SIG-M5 (cell line): ENCODE measurements around the gene DDX28.

ENCODE experiments used
- DNase-seq: peaks from one replicate; lab custom pipeline; 2025; lab: John Stamatoyannopoulos, UW

The DDX28 gene, protein sequence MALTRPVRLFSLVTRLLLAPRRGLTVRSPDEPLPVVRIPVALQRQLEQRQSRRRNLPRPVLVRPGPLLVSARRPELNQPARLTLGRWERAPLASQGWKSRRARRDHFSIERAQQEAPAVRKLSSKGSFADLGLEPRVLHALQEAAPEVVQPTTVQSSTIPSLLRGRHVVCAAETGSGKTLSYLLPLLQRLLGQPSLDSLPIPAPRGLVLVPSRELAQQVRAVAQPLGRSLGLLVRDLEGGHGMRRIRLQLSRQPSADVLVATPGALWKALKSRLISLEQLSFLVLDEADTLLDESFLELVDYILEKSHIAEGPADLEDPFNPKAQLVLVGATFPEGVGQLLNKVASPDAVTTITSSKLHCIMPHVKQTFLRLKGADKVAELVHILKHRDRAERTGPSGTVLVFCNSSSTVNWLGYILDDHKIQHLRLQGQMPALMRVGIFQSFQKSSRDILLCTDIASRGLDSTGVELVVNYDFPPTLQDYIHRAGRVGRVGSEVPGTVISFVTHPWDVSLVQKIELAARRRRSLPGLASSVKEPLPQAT

DNA sequence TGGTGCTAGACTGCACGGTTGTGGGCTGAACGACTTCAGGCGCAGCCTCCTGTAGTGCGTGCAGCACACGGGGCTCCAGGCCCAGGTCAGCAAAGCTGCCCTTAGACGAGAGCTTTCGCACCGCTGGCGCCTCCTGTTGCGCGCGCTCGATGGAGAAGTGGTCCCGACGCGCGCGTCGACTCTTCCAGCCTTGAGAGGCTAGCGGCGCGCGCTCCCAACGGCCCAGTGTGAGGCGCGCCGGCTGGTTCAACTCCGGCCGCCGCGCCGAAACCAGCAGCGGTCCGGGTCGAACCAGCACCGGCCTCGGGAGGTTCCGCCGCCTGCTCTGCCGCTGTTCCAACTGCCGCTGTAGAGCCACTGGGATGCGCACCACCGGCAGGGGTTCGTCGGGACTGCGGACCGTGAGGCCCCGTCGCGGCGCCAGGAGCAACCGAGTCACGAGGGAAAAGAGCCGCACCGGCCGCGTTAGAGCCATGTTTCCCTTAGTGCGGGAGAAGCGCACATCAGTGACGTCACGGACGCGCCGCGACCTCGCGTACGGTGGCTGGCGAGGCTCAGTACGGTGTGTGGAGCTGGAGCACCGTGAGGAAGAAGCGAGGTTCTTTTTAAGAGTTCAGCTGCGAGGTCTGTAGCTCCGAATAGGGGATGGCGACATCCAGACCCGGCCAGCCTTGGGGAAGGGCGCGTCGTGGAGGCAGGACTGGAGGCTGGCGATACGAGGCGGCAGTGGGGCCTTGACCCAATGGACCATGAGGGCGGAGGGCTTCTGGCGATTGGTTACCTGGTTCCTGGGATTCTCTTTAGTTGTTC lies at the start of gene DDX28, which contains the start of gene DUS2:
TSS of gene DDX28 (minus strand) at position 505 of the 810 bp plus-strand sequence. CDS start at position 475, 30 bp downstream.
TSS of gene DUS2 (plus strand) at position 557 of the 810 bp plus-strand sequence. CDS start 14,740 bp downstream, outside the sequence.
- DNase-seq, result peak; percentile 46

DNA sequence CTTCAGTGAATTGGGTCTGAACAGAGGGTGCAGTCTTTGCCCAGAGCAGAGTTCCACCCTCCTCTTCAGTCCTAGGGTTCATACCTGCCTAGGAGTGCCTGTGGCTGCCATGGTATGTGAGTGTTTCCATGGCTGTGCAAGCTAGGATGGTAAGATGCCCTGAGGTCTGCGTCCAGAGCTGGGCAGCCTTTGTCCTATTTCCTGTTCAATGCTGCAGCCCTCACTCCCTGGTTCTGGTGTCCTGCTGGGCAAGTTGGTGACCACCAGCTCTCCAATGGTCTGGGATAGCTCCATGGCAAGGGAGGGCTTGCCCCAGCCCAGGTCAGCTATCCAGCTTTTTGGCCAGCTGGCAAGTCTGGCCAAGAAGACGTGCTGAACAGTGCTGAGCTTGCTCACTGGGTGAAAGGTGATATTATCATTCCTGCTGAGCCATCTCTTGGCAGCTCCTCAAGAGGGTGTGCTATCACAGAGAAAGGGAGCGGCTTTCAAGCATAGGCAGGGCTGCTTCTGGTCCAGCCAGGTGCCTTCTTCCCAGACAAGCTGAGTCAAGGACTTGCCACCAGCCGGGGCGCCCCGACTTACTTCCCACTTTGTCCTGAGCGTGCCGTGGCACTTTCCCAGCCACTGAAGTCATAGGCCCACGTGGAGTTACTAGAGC lies 49.1 kb upstream of the DDX28 start:
- DNase-seq, result no peak

DNA sequence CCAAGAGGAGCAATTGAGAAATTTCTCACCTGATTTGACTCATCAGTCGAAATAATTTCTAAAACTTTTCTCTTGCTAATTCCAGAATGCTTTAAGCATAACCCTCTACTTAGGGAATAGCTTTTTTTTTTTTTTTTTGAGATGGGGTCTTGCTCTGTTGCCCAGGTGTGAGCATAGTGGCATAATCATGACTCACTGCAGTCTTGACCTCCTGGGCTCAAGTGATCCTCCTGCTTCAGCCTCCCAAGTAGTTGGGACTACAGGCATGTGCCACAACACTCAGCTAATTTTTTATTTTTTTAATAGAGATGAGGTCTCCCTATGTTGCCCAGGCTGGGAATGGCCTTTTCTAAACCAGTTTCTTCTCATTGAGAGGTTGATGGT lies 48.5 kb upstream of the DDX28 start:
- DNase-seq, result no peak

DNA sequence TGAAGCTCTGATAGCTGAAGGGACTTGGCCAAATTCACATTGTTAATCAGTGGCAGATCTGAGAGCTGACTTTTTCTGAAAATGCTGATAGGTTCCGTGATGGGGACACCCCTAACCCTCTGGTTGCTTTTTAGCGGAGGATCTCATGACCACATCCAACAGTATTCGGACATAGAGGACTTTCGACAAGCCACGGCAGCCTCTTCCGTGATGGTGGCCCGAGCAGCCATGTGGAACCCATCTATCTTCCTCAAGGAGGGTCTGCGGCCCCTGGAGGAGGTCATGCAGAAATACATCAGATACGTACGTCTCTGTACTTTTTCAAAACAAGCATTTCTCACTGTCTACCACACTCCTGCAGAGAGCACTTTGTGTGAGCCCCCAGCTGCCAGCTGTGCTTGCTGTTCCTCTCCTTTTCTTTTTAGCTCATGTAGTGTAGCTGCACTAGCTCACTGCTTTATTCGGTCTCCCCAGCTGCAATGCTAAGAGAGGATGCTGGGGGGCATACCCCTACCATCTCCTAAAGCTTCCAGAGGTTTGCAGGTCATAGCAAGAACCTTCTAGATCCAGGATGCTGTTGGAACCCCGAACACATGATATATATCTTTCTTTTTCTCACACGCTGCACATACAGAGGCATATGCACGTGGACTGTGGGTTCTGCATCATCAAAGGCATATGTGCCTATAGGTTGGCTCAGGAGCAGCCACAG lies 47.9 kb upstream of the DDX28 start:
- DNase-seq, result no peak

DNA sequence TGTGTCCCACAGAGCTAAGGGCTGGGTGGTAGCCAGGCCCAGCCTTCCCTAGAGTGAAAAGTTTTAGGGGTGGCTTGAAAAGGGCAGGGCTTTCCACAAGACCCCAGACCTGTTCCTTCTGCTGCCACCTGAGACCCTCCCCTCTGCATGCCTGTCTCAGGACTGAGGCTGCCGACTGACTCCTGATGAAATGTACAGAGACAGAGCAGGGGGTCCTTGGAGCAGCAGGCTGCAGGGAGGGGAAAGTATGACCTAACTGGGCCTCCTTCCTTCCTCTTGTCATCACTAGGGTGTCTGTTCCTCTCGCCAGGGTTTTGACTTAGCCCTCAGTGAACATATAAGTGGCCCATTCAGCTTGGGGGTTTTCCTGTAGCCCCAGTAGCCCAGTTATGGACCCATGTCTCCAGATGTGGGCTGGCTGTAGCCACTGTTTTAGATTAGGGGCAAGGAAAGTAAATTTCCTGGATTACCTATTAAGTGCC lies 47.3 kb upstream of the DDX28 start:
- no peak for DNase-seq

DNA sequence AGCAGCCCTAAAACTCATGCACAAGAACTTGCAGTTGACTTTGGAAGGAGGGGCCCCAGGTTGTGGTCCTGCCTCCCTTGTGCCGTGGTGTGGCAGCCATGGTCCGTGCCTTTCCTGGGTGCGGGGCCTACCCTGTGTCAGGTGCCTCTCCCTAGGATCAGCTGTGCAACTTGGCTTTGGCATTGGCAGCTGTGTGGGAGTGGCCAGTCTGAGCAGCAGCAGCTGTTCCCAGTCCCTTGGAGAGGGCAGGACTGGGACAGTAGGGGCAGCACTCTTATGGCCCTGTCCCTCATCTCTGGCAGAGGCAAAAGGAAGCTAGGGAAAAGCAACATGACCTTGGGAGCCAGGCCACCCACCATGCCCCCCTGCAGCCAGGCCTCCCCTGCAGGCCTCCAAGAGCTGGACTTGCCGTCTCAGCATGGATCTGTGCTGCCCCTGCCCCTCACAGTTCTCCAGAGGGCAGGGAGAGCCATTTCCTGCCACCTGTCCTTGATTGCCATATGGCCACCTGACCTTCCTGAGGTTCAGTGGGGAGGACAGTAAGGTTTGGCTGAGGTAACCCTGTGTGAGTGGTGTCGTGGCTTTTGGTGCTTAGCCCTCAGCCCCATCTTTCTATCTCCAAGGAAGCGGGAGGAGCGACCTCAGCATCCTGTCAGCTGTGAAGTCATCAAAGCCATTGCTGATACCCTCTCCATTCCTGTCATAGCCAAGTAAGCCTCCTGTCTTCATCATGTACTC lies 46.6 kb upstream of the DDX28 start:
- no peak for DNase-seq

DNA sequence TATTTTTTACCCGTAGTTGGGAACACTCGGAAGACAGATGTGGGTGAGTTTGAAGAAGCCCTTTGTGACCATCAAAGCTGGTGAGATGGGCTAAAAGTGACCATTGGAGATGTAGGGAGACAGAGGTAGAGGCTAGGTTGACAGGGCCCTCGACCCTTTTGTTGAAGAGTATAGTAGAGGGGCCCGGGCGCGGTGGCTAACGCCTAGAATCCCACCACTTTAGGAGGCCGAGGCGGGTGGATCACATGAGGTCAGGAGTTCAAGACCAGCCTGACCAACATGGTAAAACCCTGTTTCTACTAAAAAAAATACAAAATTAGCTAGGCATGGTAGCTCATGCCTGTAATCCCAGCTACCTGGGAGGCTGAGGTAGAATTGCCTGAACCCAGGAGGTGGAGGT lies 45.9 kb upstream of the DDX28 start:
- DNase-seq, result no peak

DNA sequence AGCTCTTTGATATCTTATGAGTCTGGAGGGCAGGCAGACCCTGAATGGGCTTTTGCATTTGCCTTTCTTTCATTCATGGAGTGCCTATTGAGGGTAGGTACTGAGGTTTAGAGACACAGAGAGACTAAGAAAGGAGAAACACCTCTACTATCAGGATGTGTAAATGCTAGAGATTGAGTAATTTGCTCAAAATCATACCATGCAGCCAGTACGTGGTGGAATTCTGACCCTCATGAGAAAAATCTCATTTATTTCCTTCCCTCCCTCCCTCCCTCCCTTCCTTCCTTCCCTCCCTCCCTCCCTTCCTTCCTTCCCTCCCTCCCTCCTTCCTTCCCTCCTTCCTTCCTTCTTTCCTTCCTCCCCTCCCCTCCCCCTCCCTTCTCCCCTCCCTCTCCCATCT lies 43.7 kb upstream of the DDX28 start:
- no peak for DNase-seq

DNA sequence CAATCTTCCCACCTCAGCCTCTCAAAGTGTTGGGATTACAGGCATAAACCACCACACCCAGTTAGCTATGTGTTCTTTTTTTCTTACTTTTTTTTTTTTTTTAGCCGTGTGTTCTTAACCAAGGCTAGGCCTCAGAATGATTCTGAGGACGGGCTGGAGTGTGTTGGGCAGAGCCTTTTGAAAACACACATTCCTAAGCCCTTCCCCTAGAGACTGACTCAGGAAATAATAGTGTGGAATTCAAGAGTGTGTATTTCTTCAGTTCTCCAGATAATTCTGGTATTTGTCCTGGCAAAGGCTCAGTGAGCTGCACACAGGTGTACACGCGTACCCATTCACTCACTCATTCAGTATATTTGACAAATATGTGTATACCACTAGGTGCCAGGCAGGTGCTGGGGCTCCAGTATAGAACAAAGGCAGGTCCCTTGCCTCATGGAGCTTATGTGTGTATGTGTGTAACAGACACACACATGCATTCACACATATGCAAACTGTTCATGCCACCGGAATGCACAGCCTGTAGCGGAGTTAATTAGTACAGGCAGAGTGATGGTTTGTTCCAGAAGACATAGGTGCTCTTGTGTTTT lies 42.8 kb upstream of the DDX28 start:
- DNase-seq, result no peak

DNA sequence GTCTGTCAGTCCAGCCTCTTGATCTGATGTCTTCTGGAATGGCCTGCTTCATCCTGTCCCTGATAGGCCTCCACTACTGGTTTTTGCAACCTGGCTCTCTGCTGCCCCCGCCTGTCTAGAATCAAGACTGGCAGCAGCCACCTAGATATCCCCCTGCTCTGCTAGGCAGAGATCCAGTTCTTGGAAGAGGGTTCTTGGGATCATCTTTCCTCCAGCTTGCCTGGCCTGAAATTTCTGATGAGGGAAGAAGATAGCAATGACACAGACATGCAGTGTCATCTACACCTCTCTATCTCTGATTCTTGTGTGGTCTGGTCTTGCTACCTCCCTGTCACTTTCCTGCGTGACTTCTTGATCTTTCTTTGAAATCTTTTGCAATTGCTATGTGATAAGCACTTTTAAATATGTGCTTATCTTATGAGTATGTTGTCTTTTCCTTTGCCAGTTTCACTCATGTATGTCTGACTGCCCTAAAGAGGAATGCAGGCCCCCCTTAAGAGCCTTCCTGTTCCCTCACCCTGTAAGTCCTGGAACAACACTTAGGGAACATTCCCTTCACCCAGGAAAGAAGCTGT lies 41.8 kb upstream of the DDX28 start:
- no peak for DNase-seq

DNA sequence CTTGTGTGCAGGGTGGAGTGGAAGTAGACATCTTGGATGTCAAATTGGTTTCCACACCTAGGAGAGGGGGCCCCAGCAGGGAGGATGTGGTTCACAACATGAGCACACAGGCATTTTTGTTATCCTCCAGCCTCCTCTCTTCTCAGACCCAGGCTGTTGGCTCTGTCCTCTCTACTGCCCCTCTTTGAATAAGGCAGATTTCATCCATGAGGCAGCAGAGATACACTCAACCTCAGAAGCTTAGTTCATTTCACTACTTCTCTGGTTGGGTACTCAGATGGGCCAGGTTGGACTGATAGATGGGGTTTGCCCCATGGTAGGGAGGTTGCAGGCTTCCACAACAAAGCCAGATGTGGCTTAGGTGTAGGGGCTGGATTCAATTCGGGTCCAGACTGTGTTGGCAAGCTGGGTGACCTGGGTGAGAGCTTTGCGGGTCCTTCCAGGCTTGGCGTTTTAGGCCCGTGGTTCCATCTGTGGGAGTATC lies 39.9 kb upstream of the DDX28 start:
- no peak for DNase-seq

DNA sequence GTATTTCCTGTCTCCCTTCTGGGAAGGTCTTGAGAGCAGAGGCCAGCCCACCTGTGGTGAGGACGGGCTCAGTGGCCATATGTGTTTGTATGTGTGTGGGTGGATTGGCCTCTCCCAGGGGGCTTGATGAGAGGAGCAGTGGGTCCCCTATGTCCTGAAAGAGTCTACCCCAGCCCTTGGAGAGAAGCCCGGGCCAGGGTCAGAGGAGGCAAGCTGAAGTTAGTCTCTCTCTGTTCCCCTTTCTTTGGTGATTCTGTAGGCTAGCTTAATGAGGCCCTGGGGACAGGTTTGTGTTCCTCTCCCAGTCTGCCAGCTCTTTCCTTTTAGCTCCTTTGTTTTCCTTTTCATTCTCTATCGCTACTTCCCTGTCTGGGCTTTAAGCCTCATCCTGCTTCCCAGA lies 38.4 kb upstream of the DDX28 start:
- no peak for DNase-seq

DNA sequence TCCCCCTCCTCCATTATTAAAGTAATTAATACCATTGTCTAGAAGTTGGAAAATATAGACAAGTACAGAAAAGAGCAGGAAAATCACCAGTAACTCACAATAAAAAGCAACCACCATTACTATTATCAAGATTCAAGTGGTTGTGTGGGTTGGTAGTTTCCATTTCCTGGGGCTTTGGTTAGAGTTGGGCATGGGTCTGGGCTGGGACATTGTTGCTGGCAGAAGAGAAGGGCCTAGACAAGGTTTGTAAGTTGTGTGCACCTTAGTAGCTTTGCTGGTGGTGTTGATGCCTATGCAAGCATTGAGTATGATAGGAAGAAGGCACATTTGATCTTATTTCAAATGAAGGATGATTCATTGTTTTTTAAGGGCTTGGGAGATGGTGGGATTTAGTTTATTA lies 36.8 kb upstream of the DDX28 start:
- no peak for DNase-seq

DNA sequence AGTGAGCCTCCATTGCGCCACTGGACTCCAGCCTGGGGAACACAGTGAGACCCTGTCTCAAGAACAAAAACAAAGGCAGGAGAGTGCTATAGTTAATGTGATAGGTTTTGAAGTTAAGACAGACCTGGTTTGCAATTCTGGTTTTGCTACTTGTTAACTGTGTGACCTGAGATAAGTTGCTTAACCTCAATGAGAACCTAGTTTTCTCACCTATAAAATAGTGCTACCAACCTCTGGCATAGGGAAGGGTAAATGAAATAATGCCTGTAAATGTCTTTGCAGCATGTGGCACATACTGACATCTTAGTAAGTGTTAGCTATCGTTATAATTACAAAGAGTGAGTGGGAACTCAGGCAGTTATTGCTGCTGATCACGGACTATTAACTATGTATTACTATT lies 32.4 kb upstream of the DDX28 start:
- no peak for DNase-seq

DNA sequence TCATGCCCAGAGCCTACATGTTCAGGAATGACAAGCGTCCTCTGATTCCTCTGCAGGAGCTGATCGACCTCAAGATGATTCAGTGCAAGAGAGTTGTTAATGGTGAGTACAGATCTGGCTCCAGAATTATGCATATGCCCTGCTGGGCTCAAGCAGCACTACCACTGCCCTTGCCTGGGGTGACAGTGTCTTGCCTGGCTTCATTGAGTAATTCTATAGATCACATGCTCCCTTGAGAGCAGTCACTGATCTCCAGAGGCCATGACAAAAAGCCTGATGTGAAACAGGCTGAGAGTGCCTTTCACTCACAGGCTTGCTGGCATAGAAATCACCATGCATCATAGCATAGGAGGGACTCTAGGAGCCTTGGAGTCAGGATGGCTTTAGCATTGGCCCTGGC lies 26.4 kb upstream of the DDX28 start:
- DNase-seq, result no peak

DNA sequence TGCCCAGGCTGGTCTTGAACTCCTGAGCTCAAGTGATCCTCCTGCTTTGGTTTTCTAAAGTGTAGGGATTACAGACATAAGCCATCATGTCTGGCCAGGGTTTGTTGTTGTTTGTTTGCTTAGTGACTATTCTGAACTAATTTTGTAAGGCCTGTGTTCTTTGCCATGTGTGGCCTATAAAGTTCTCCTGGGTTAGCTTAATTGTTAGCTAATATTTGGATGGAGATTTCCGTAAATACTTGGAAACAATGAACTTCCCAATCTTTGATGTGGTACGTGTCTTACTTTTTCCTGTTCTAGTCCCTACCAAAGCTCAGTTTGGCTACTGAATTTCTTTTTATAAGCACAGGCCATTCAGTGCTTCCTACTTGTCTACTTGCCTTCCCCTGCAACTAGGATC lies 25.0 kb upstream of the DDX28 start:
- DNase-seq, result no peak

DNA sequence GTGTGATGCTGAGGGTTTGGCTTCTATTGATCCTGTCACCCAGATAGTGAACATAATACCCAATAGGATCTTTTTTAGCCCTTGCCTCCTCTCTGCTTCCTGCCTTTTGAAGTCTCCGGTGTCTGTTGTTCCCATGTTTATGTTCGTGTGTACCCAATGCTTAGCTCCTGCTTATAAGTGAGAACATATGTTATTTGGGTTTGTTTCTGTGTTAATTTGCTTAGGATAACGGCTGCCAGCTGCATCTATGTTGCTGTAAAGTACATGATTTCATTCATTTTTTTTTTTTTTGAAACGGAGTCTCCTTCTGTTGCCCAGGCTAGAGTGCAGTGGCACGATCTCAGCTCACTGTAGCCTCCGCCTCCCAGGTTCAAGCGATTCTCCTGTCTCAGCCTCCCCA lies 23.1 kb upstream of the DDX28 start:
- DNase-seq, result no peak

DNA sequence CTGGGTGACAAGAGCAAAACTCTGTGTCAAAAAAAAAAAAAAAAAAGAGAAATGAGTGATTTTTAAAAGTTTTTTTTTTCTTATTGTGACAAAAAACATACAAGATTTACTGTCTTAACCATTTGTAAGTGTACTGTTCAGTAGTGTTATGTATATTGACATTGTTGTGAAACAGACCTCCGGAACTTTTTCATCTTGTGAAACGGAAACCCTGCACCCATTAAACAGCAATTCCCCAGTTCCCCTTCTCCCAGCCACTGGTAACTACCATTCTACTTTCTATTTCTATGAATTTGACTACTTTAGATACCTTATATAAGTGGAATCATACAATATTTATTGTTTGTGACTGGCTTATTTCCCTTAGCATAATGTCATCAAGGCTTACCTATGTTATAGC lies 18.8 kb upstream of the DDX28 start:
- peak; percentile 22 for DNase-seq

DNA sequence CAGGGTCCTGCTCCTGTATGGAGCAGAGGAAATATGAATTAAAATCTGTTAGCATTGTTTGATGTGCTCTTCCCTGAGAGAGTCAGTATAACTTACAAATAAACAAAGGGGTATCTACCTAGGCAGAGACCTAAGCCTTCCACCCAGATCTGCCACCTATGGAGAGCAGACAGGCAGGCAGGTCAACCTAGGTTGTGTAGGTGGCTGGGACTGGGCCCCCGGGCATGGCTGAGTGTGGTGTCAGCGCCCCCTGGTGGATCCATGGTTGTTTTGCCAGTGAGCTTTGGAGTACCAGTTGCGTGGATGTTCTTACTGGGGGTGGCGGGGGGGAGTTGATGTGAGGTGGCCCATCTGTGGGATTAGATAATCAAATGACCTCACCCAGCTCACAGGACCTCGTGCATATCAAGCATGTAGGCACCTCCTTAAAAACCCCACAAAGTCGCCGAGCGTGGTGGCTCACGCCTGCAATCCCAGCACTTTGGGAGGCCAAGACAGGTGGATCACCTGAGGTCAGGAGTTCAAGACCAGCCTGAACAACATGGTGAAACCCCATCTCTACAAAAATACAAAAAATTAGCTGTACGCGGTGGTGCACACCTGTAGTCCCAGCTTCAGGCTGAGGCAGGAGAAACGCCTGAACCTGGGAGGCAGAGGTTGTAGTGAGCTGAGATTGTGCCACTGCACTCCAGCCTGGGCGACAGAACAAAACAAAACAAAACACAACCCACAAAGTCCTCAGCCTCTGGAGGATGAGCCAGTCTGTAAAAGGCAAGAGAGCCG lies 17.7 kb upstream of the DDX28 start:
- DNase-seq, result no peak
